ENCODE results near the gene AP1S3.
"Not testable (repeated sequence)": the region's sequence is repeated elsewhere in the genome, so short reads cannot be mapped to it uniquely, and the experiment has no call there.

Gene AP1S3

GRCh38 chr2:223837287-223838061 lies at the start of gene AP1S3:
Gene AP1S3, minus strand, starts transcription at chr2:223837582. Its CDS starts 132 bp downstream, at chr2:223837450.
- FAIRE-seq: no peak

- no peak for FAIRE-seq
Measured at GRCh38 chr2:223887127-223887526, 49.7 kb upstream of the AP1S3 start.

GRCh38 chr2:223886726-223887125 lies 49.3 kb upstream of the AP1S3 start:
- no peak for FAIRE-seq

- FAIRE-seq: no peak
Measured at GRCh38 chr2:223884399-223884798, 47.0 kb upstream of the AP1S3 start.

GRCh38 chr2:223882715-223883114 lies 45.3 kb upstream of the AP1S3 start:
- no peak for FAIRE-seq

GRCh38 chr2:223880796-223881195 lies 43.4 kb upstream of the AP1S3 start:
- FAIRE-seq: no peak

DNA sequence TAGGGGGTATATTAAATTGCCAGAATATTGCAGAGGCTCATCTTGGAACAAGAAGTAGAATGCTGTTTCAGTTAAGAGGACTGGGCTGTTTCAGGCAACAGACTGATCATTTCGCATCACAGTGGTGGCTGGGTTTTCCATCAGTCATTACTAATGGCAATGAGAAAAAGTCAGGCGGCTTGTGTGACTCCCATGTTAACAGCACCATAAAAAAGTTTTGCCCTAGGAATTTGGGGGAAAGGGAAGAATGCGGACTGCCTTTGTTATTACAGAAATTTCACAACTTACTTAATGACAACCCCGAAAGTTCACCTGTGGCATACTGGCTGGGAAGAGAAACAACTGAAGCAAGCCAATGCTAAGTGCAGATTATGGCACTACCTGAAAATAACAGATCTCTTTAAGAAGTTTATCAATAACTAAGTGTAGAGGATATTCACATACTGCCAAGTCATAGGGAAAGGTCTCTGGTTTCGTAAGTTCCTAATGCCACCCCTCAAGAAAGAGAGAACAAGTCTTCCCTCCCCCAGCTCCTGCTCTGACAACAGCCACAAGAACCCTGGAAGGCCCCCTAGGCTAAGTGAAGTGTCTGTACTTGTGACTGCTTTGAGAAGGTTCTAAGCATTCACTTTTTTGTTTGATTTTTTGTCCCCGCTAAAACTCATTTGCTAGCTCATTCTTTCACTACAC lies 40.5 kb upstream of the AP1S3 start:
- FAIRE-seq: no peak

- no peak for FAIRE-seq
Measured at GRCh38 chr2:223873672-223874071, 36.3 kb upstream of the AP1S3 start.

DNA sequence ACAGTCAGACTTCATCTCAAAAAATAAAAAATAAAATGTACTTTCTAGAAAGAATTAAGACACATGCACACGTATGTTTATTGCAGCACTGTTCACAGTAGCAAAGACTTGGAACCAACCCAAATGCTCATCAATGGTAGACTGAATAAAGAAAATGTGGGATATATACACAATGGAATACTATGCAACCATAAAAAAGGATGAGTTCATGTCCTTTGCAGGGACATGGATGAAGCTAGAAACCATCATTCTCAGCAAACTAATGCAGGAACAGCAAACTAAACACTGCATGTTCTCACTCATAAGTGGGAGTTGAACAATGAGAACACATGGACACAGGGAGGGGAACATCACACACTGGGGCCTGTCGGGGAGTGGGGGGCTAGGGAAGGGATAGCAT lies 35.4 kb upstream of the AP1S3 start:
- not testable (repeated sequence) for FAIRE-seq

GRCh38 chr2:223871661-223872060 lies 34.3 kb upstream of the AP1S3 start:
- FAIRE-seq: not testable (repeated sequence)

DNA sequence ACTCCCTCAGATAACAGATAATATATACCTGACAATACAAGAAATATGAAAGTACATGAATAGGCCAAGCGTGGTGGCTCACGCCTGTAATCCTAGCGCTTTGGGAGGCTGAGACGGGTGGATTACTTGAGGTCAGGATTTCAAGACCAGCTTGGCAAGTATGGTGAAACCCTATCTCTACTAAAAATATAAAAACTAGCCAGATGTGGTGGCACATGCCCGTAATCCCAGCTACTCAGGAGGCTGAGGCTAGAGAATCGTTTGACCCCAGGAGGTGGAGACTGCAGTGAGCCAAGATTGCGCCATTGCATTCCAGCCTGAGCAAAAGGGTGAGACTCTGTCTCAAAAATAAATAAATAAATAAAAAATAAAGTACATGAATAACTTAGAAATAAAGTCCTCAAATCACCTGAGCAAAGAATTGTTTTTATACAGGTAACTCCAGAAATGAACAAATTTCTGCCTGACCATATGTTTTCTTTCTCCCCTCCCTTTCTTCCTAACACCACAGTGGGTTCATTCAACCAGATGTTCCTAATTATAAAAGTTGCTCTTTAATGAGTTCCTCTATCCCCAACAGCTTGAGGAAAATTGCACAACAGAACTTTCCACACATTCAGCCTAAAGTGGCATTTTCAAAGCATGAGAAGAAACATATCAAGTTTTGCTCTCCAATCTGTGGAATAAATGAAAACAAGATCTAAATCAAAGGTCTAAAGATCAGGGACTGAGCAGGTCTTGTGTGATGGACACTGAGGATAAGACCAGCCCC lies 33.6 kb upstream of the AP1S3 start:
- no peak for FAIRE-seq

DNA sequence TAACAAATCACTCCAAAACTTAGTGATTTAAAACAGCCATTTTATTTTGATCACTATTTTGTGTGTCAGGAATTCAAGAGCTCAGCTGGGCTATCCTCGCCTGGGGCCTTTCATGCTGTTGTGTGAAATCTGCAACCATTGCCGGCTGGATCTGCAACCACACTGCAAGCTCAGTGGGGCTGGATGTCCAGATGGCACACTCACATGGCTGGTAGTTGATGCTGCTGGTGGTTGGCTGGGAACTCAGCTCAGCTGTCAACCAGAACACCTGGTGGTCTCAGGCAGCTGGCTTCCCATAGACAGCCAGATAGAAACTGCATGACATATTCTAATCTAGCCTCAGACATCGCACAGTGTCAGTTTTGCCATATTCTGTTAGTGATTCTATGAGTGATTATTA lies 30.6 kb upstream of the AP1S3 start:
- FAIRE-seq: no peak

DNA sequence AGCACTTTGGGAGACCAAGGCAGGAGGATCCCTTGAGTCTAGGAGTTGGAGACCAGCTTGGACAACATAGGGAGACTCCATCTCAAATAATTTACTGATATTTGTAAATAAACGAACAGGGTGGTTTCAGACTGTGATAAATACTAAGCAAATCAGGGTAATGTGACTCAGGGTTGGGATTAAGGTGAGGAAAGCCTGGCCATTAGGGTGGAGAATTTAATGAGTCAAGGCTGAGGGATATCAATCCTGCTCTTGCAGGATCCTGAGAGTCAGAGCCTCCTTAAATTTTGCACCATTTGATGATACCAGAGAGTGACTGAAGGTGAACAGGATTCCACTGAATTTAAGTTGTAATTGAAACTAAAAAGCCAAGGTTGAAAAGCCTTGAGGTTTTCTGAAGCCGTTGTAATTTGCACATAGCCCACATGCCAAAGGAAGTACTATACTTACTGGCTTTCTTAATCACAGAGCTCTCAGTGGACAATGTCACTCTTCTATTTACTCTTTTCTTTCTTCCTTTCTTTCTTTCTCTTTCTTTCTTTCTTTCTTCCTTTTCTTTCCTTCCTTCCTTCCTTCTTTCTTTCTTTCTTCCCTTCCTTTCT lies 28.6 kb upstream of the AP1S3 start:
- FAIRE-seq: no peak

DNA sequence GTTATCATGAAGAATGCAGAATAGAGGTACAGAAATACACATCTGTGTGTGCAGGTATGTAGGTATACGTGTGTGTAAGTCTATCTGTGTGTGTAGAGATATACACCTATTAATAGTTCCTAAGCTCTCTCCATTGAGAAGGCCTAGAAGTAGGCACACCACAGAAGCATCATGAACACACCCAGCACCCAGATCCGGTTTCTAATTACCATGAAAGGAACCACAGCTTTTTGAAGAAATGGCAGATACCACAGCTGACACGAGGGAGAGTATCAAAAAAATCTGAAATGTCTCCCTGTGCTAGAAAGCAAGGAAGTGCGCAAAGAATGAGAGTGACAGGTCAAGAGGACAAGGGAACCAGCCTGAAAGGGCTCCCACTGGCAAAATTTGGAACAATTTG lies 27.7 kb upstream of the AP1S3 start:
- no peak for FAIRE-seq

DNA sequence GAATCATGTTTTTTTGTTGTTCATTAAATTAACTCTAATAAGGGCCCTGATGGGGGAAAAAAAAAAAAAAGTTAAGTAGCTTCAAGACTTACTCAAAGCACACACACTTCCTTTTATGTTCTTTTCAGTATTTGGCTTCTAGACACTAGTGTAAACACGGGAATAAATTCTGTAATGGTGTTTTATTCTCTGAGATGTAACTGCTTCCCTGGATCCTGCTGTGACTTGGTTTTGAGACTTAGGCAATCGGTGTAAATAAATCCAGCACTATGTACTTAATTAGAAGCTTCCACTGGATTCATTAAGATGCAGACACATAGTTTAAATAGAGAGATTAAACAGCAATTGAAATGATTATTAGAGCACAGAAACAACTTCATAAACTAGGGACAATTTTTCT lies 26.1 kb upstream of the AP1S3 start:
- no peak for FAIRE-seq

- peak; percentile 68 for FAIRE-seq
Measured at GRCh38 chr2:223860809-223861738, 23.7 kb upstream of the AP1S3 start.

GRCh38 chr2:223859070-223859469 lies 21.7 kb upstream of the AP1S3 start:
- FAIRE-seq: no peak

DNA sequence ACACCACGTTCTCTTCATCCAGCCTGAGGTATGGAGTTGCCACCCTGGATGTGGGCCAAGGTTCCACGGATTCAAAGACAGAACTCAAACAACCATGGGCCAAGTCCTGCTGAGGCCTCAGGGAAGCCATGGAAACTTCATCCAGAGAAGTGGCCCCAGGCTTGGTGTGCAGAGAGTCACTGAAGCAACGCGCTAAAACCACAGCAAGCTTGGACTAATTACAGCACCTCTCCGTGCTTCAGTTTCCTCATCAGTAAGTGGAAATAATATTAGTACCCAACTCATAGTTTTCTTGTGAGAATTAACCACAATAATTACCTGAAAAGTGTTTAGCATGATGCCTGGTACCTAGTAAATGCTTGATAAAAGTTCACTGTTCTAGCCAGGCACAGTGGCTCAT lies 19.2 kb upstream of the AP1S3 start:
- no peak for FAIRE-seq

DNA sequence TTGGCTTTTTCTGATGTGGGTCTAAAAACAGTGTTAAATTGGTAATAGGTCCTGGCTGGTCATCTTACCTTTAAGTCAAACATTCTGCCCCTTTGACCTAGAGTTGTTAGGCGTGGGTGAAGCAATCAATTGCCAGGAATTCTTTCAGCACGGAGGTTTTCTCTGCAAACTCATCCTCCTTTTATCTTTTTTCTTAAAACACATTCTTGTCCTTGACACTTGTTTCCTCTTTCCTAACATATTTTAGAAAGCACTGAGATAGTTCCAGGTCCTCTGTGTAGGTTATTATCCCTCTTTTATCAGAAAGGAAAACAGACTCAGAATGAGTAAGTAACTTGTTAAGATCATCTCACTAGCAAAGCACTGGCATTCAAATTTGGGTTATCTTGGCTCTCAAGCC lies 18.6 kb upstream of the AP1S3 start:
- no peak for FAIRE-seq

GRCh38 chr2:223855426-223855825 lies 18.0 kb upstream of the AP1S3 start:
- FAIRE-seq: no peak

- FAIRE-seq: no peak
Measured at GRCh38 chr2:223854741-223855140, 17.4 kb upstream of the AP1S3 start.

DNA sequence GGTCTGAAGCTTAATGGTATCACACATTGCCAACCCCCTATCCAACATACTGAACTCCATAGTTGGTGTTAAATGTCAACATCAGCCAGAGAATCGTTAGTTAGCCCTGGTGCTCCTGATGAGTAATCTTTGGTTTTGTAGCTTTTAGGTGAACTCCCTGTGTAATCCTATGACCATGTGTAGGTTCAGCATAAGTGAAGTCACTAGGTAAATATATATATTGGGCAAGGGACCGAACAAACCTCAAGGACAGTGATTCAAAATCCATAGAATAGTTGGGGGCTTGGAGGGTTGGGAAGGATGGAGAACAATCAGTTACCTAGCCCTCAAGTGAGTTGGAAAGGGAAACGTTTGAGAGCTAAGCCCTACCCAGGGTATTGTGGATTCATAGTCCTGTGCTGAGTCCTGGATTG lies 16.0 kb upstream of the AP1S3 start:
- no peak for FAIRE-seq
